Liver (tissue), 3 donors: ENCODE measurements around the gene EP400.
"Not testable (repeated sequence)": the region's sequence is repeated elsewhere in the genome, so short reads cannot be mapped to it uniquely, and the experiment has no call there.

Source experiments
- GABPA ChIP-seq, 2 donors: IDR thresholded peaks in 1 of 2; conservative IDR thresholded peaks in 1 of 2; 2 replicates each; pipeline ENCODE4 v1.6.1; 2016; ENCODE audit warnings: antibody characterized with exemption in 2 of 2, mild to moderate bottlenecking in 1 of 2, moderate library complexity in 1 of 2
- JUND ChIP-seq, 2 donors: IDR thresholded peaks; 2 replicates each; pipeline ENCODE4 v1.6.1; 2016; ENCODE audit warnings: antibody characterized with exemption in 2 of 2
- MAX ChIP-seq: IDR thresholded peaks from 2 replicates; pipeline ENCODE4 v1.6.1; 2016; ENCODE audit warnings: antibody characterized with exemption
- REST ChIP-seq: IDR thresholded peaks from 2 replicates; pipeline ENCODE4 v1.6.1; 2016; ENCODE audit warnings: antibody characterized with exemption, mild to moderate bottlenecking
- SP1 ChIP-seq: IDR thresholded peaks from 2 replicates; pipeline ENCODE4 v1.6.1; 2018; ENCODE audit warnings: antibody characterized with exemption, mild to moderate bottlenecking
- TF ChIP-seq, protein P1 (sequence below): fragments of 150-350 bp; IDR thresholded peaks from 2 replicates; pipeline ENCODE4 v1.5.1; 2017; ENCODE audit warnings: improper control_type of control experiment, low read depth, low read length; ENCODE audit not compliant: missing input control
- donor health status: healthy.
- donor health status: healthy.

GRCh38 chr12:132047630-132048029, 97.9 kb downstream of the EP400 start:
- TF ChIP-seq, protein P1, sequence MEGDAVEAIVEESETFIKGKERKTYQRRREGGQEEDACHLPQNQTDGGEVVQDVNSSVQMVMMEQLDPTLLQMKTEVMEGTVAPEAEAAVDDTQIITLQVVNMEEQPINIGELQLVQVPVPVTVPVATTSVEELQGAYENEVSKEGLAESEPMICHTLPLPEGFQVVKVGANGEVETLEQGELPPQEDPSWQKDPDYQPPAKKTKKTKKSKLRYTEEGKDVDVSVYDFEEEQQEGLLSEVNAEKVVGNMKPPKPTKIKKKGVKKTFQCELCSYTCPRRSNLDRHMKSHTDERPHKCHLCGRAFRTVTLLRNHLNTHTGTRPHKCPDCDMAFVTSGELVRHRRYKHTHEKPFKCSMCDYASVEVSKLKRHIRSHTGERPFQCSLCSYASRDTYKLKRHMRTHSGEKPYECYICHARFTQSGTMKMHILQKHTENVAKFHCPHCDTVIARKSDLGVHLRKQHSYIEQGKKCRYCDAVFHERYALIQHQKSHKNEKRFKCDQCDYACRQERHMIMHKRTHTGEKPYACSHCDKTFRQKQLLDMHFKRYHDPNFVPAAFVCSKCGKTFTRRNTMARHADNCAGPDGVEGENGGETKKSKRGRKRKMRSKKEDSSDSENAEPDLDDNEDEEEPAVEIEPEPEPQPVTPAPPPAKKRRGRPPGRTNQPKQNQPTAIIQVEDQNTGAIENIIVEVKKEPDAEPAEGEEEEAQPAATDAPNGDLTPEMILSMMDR = not testable (repeated sequence)
- TF ChIP-seq MAX; REST; GABPA (IDR thresholded peaks at IDR 0.05 in 1 of 2, conservative IDR thresholded peaks at IDR 0.05 in 1 of 2); JUND (IDR thresholded peaks at IDR 0.05); SP1: not testable (repeated sequence)
